HG02678 (cell line): Measurements from ENCODE around the gene RINL.
"Not testable (repeated sequence)": the region's sequence is repeated elsewhere in the genome, so short reads cannot be mapped to it uniquely, and the experiment has no call there.

ENCODE experiments used
- ATAC-seq: cut with Tn5 transposase; IDR thresholded peaks from one replicate; pipeline ENCODE4 v1.9.1; 2021; ENCODE audit warnings: mild to moderate bottlenecking, moderate library complexity; ENCODE audit not compliant: unreplicated experiment

RINL gene

DNA sequence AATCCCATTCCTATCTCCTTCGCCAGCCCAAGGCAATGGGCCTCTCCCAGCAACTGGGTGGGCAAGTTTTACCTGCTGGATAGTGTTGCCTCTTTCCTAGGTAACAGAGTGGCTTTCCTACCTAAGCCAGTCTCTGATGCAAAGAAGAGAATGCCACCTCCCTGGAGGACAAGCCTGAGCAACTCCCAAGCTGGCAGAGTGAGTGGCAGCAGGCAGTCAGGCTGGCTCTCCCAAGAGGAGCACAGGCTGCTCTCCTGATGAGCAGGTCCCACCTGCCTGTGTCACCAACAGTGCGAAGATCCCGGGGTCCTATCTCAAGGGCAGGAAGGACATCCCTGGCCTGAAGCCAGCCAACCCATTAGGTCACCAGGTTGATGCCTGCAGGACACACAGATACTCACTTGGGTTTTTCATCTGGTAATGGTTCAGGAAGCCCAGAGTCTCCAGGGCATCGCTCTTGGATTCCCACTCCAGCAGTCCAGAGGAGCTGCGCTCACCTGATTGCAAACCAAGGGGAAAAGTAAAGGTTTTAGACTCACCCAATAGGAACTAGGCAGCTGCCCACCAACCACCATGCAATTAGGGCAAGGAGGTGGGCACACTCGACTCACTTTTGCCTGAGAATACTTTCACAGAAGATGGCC is 41.0 kb downstream of the RINL start:
- no peak for ATAC-seq

DNA sequence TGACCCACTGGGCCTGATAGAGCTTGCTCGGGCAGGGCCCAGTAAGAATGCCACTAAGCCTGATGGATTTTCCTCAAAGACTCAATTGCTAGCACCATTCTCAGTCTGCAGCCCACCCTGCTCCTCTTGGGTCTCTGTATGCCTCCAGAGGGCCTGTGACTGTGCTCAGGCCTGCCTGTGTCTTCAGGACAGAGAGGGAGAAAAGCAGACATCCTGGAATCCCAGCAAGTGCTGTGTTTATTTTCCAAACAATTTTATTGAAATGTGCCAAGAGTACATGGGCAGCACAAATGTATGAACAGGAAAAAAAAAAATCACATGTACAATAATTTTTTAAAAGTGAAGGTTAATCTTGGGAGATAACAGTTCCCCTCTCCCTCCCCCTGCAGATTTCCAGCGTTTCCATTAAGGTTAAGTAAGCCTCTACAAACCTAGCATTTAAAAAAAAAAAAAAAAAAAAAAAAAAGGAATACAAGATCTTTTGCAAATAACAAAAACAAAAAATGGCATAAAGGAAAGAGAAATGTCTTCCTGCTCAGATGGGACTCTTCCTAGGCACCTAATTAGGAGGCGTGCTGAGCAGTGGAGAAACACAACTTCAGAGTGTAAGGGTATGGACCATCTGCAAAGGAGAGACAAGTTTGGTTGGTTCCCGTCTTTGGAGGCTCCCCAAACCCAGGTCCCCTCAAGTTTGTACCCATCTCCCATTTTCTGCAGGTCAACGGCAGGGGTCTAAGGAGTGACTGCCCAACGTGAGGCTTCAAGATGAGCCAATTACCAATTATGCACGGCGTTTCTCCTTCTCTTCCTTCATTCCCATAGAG is 41.7 kb downstream of the RINL start:
- ATAC-seq = no peak

DNA sequence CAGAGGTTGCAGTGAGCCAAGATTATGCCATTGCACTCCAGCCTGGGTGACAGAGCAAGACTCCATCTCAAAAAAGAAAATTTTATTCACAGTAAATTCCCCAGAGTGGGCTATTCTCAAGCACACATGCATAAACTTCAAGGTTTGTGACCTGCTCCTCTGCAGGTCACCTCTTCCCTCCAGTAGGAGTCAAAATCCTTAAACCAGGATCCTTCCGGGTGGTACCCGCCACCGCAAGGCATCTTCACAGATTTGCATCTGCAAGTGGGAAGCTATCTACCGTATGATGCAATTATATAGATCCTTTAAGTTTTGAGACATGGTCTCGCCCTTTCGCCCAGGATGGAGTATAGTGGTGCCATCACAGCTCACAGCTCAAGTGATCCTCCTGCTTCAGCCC is 43.5 kb downstream of the RINL start:
- no peak for ATAC-seq

DNA sequence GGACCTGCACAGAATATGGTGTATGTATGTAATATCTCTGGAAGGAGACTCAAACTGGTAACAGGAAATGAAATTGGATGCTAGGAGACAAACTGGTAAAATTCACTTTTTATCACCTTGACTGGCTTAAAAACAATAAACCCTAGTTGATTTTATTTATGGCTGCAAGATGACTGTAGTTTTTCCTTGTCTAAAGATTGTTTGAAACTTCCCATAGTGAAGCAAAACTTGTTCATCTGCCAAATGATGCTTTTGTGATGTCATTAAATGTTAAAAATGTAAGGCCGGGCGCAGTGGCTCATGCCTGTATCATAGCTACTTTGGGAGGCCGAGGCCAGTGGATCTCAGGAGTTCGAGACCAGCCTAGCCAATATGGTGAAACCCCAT is 44.0 kb downstream of the RINL start:
- no peak for ATAC-seq

DNA sequence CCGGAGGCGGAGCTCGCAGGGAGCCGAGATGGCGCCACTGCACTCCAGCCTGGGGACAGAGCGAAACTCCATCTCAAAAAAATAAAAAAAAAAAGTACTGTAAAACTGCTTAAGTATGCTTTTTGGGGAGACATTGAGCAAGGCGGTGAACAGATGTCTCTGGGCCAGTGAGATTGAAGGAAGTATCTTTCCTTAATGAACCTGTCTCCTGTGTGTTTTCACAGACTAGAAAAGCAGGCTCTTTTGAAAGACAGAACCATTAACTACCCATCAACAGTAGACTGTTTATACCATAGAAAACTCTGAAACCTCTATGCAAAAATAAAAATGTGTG is 45.0 kb downstream of the RINL start:
- ATAC-seq = no peak

DNA sequence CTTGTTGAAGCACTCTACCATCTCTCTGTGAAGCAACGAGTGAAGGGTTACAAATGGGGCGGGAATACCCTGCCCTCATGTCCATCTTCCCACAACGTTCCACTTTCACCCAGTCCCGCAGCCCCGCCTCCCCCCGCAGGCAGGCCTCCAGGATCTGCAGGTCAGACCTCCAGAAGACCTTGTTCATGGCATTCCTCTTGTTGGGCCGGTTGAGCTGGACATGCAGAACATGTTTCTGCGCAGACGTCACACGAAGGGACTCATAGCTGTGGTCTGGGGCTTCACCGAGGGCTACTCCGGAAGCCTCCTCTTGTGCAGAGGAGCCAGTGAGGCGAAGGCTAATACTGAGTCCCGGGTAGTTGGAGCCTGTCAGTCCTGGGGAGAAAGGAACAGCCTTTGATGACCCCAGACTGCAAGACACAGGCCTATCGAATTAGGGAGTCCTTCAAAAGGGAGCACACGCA is 46.9 kb downstream of the RINL start:
- peak; percentile 24 for ATAC-seq

DNA sequence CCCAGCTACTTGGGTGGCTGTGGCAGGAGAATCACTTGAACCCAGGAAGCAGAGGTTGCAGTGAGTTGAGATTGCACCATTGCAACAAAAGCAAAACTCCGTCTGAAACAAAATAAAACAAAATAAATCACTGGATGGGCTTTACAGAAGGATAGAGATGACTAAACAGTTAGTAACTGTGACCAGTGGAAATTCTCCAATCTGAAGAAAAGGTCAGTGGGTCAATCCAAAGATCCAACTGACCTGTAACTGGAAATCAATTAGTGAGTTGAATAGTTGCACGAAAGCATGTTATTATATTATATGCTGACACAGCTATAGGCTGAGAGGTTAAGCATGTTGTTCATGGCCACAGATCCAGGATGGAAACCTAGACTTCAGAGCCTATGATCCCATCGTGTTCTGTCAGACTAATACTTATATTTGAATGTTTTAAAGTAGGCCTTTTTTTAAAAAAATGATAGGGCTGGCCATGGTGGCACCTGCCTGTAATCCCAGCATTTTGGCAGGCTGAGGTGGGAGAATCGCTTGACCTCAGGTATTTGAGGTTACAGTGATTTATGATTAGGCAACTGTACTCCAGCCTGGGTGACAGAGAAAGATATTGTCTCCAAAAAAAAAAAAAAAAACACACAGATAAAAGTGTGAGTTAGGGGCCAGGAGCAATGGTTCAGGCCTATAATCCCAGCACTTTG is 47.9 kb downstream of the RINL start:
- no peak for ATAC-seq

DNA sequence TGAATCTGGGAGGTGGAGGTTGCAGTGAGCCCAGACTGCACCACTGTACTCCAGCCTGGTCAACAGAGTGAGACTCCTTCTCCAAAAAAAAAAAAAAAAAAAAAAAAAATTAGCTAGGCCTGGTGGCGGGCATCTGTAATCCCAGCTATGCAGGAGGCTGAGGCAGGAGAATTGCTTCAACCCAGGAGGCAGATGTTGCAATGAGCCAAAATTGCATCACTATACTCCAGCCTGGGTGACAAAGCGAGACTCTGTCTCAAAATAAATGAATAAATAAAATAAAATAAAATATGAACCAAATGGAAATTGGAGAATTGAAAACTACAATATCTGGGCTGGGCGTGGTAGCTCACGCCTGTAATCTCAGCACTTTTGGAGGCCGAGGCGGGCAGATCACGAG is 48.9 kb downstream of the RINL start:
- ATAC-seq = not testable (repeated sequence)

DNA sequence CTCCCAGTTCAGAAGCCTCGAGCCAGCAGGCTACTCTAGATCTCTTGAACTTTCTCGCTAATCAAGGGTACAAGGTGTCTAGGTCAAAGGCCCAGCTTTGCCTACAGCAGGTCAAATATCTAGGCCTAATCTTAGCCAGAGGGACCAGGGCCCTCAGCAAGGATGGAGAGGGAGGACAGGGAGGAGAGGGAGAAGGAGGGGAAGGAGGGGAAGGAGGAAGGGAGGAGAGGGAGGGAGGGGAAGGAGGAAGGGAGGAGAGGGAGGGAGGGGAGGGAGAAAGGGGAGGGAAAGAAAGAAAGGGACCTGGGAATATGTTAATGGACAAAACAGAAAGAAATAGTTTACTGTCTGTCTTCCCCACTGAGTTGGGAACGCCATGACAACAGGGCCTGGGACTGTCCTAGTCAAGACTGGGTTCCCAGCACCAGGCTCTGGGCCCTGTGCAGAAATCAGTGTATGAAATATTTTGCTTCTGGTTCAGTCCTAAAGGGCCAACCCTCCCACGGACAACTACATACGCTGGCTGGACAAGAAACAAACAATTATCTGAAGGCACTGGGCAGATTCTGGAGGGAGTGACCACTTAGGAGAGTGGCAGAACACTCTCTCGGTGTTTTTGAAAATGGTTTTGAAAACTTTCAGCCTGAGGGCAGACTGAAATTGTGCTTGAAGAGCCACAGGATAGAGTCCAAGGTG is 51.1 kb downstream of the RINL start:
- no peak for ATAC-seq

DNA sequence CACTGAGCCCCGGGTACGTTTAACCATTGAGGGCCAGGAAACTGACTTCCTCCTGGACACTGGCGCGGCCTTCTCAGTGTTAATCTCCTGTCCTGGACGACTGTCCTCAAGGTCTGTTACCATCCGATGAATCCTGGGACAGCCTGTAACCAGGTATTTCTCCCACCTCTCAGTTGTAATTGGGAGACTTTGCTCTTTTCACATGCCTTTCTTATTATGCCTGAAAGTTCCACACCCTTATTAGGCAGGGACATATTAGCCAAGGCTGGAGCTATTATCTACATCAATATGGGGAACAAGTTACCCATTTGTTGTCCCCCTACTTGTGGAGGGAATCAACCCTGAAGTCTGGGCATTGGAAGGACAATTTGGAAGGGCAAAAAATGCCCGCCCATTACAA is 52.1 kb downstream of the RINL start:
- not testable (repeated sequence) for ATAC-seq

DNA sequence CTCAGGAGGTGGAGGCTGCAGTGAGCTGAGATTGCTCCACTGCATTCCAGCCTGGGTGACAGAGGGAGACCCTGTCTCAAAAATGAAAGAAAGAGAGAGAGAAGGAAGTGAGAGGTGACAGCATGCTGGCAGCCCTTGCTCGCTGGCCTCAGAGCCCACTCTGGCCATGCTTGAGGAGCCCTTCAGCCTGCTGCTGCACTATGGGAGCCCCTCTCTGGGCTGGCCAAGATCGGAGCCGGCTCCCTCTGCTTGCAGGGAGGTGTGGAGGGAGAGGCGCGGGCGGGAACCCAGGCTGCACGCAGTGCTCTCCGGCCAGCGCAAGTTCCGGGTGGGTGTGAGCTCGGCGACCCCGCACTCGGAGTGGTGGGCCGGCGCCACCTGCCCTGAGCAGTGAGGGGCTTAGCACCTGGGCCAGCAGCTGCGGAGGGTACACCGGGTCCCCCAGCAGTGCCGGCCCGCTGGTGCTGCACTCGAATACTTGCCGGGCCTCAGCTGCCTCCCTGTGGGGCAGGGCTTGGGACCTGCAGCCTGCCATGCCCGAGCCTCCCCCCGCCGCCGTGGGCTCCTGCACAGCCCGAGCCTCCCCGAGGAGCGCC is 56.7 kb downstream of the RINL start:
- not testable (repeated sequence) for ATAC-seq

DNA sequence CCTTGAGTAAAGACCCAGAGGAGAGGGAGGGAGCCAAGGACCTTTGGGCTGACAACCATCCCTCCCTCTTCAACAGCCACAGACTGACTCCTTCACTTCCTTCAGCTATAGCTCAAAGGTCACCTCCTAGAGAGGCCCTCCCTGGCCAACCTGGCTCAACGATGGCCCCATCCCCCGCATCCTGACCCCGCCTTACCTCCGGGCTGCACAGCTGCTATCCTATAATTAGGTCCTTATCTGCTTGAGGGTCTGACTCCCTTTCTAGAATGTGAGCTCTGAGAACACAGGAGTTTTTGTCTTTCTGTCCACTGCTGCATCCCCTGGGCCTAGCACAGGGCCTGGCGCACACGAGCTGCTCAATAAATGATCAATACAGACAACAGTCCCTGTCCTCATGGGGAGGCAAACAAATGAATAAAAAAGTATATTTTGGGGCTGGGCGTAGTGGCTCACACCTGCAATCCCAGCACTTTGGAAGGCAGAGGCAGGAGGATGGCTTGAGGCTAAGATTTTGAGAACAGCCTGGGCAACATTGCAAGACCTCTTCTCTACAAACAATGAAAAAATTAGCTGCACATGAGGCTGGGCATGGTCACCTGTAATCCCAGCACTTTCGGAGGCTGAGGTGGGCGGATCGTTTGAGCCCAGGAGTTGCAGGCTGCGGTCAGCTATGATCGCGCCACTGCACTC is 58.7 kb downstream of the RINL start:
- no peak for ATAC-seq
